Colonic mucosa (tissue), 4 donors: ENCODE results near the gene SCP2. TPM values are rescaled to one million over a fixed set of nuclear protein-coding genes. Genes with fewer than 3 reads are reported as not detected.

Source experiments
- DNase-seq: peaks from one replicate; pipeline ENCODE4 v3.0.0-alpha.2; 2020
- H3K27ac ChIP-seq: fragments of 200-600 bp; one replicate; pipeline ENCODE4 v1.8.0; 2021
- H3K27me3 ChIP-seq: fragments of 200-600 bp; one replicate; pipeline ENCODE4 v1.8.0; 2021
- H3K36me3 ChIP-seq: fragments of 200-600 bp; one replicate; pipeline ENCODE4 v1.8.0; 2021
- H3K4me1 ChIP-seq: fragments of 200-600 bp; one replicate; pipeline ENCODE4 v1.8.0; 2021; ENCODE audit warnings: mild to moderate bottlenecking
- H3K4me3 ChIP-seq: fragments of 200-600 bp; one replicate; pipeline ENCODE4 v1.8.0; 2021
- H3K9ac ChIP-seq, 2 donors: one replicate each; pipeline ENCODE4 v1.7.0; 2013; ENCODE audit warnings: control low read depth in 2 of 2, low read depth in 2 of 2, low read length in 2 of 2
- H3K9me3 ChIP-seq: fragments of 200-600 bp; one replicate; pipeline ENCODE4 v1.8.0; 2021
- intact Hi-C: fragments of 100-400 bp; cut with DNase I; formaldehyde crosslinking; loops from one replicate; pipeline ENCODE4 v1.14.1; 2022
- total RNA-seq, 2 donors: library from RNA; stranded (reverse); fragmentation: NEBNext Ultra II Directional in 1 of 2; extraction: Animal tissue kit (Norgen Biotek cat#: 25700) in 1 of 2; gene quantifications; one replicate each; pipeline ENCODE4 v1.2.1, GENCODE V29; 2021
- TF ChIP-seq, protein P1 (sequence below): fragments of 200-600 bp; IDR thresholded peaks from one replicate; pipeline ENCODE4 v1.8.0; 2022; ENCODE audit warnings: antibody characterized with exemption, mild to moderate bottlenecking
- donor health status: healthy.
- donor health status: DM: no; HTN: no; CAD: no.
- donor health status: DM: no; HTN: no; CAD: no.

SCP2 gene
- total RNA-seq, 2 donors from 2014 or later, result 178 to 325 TPM

DNA sequence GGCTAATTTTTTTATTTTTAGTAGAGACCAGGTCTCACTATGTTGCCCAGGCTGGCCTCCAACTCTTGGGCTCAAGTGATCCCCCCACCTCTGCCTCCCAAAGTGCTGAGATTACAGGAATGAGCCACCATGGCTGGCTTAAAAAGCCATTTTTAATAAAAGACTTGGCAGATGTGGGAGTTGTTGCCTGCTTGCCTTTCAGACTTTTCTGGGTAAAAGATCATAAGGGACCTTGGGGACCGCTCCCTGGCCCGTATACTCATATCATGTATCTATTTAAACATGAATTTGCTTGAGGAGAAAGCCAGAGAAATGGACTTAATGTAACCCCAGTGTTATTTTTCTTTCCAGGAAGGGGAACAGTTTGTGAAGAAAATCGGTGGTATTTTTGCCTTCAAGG, 111.5 kb downstream of the SCP2 start:
- Histone ChIP-seq H3K4me3 (no peak overlapping the region), H3K36me3 (no peaks in the 10 kb centered on the region), H3K9me3 (no peaks in the 10 kb centered on the region), H3K9ac (no peak overlapping the region), H3K4me1 (no peaks in the 10 kb centered on the region), H3K27me3 (no peaks in the 10 kb centered on the region), H3K27ac (no peak overlapping the region)
- intact Hi-C loops, result no loop called here
- no peak for DNase-seq
- TF ChIP-seq, protein P1, sequence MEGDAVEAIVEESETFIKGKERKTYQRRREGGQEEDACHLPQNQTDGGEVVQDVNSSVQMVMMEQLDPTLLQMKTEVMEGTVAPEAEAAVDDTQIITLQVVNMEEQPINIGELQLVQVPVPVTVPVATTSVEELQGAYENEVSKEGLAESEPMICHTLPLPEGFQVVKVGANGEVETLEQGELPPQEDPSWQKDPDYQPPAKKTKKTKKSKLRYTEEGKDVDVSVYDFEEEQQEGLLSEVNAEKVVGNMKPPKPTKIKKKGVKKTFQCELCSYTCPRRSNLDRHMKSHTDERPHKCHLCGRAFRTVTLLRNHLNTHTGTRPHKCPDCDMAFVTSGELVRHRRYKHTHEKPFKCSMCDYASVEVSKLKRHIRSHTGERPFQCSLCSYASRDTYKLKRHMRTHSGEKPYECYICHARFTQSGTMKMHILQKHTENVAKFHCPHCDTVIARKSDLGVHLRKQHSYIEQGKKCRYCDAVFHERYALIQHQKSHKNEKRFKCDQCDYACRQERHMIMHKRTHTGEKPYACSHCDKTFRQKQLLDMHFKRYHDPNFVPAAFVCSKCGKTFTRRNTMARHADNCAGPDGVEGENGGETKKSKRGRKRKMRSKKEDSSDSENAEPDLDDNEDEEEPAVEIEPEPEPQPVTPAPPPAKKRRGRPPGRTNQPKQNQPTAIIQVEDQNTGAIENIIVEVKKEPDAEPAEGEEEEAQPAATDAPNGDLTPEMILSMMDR, result no peak

DNA sequence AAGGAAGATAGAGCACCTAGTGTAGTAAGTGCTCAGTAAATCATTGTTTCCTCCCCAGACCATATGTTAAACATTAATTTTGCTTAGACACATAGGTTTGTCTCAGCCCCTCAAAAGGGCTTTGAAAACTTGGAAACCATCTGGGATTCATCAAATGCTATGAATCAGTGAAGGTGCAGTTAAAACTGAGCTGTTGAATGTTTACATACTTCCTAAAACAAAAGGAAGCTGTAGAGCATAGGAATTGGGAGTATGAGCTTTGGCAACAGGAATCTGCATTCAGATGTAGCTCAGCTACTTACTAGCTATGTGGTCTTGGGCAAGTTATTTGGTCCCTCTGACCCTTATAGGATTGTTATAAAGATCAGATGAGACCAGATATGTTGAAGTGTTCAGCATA, 116.2 kb downstream of the SCP2 start:
- TF ChIP-seq, protein P1, result no peak
- H3K9me3 ChIP-seq, result no peaks in the 10 kb centered on the region
- no peaks in the 10 kb centered on the region for H3K4me1 ChIP-seq
- no peak overlapping the region for H3K4me3 ChIP-seq
- DNase-seq, result no peak
- no peak overlapping the region for H3K9ac ChIP-seq
- H3K27me3 ChIP-seq, result no peaks in the 10 kb centered on the region
- intact Hi-C loops, result no loop called here
- H3K27ac ChIP-seq, result no peak overlapping the region
- H3K36me3 ChIP-seq, result no peaks in the 10 kb centered on the region

DNA sequence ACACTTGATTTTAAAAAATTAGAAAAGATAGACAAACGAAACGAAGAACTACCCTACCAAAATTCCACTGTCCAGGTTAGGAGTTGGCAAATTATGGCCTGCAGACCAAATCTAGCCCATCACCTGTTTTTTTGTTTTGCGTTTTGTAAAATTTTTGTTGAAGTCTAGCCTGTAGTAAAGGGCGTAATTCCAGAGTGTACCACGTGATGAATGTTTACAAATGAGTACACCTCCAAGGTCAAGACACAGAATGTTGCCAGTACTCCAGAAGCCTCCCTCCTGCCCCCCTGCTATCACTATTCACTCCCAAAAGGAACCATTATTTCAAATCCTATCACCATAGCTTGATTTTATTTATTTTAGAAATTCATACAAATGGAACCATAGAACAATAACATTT, 117.8 kb downstream of the SCP2 start:
- no peaks in the 10 kb centered on the region for H3K4me1 ChIP-seq

DNA sequence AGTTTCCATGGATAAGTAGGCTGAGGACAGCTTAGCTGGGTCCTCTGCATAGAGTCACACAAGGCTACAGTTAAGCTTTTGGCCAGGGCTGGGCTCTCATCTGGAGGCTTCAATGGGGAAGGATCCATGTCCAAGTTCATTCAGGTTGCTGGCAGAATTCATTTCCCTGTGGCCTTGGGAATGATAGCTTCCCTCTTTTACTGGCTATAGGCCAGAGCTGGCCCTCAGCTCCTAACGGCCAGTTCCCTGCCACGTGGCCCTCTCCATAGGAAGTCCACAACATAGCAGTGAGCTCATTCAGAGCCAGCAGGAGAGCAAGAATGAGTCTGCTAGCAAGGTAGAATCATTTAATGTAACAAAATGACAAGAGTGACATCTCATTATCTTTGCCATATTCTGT, 119.9 kb downstream of the SCP2 start:
- intact Hi-C loops, result no loop called here
- no peaks in the 10 kb centered on the region for H3K9me3 ChIP-seq
- TF ChIP-seq, protein P1, result no peak
- DNase-seq, result no peak
- no peak overlapping the region for H3K27ac ChIP-seq
- no peak overlapping the region for H3K4me3 ChIP-seq
- H3K27me3 ChIP-seq, result no peaks in the 10 kb centered on the region
- no peaks in the 10 kb centered on the region for H3K4me1 ChIP-seq
- H3K36me3 ChIP-seq, result no peaks in the 10 kb centered on the region
- no peak overlapping the region for H3K9ac ChIP-seq

More for the DNA sequence above, 117.8 kb downstream of the SCP2 start:
- H3K27me3 ChIP-seq, result no peaks in the 10 kb centered on the region
- H3K9me3 ChIP-seq, result no peaks in the 10 kb centered on the region
- no peak overlapping the region for H3K27ac ChIP-seq
- TF ChIP-seq, protein P1, result no peak
- H3K4me3 ChIP-seq, result no peak overlapping the region
- no peaks in the 10 kb centered on the region for H3K36me3 ChIP-seq
- H3K9ac ChIP-seq, result no peak overlapping the region
- no peak for DNase-seq
- intact Hi-C loops, result no loop called here

DNA sequence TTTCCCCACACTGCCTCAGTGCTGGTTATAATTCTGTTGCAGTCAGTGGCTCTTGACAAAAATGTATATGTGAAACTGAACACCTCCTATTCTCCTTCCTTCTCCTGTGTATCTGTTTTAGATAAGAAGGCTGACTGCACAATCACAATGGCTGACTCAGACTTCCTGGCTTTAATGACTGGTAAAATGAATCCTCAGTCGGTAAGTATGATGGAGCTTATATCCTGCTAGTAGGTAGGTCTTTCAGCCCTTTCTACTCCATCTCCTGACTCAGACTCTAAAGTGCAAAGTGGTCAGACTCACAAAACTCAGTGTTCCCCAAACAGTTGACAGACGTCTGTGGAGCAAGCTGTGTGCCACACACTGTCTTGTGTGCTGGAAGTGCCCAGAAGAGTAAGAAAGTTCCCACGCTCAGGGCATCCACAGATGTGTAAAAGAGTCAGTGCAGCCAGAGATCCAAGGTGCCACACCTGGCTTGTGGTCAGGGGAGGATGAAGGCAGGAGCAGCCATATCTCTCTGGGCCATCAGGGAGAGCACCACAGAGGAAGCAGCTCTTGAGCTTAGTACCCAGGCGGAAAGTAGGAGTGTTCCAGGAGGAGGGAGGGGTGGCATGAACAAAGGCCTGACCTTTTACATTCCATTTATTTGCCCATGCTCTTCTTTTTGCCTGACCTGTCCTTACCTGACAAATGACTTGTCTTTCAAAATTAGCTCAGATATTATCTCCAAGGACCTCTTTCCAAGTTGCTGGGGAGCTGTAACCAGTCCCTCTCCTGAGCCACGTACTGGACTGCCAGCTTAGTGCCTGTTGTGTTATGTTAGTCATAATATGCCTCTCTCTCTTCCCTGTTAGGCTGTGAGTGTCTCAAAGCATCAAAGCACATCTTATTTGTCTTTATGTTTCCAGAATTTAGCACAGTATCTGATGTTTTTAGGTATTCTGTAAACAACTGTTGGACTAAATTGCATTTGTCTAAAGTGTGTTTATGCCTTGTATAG, 121.0 kb downstream of the SCP2 start:
- no peaks in the 10 kb centered on the region for H3K9me3 ChIP-seq
- H3K4me1 ChIP-seq, result no peaks in the 10 kb centered on the region
- H3K27me3 ChIP-seq, result no peaks in the 10 kb centered on the region
- no peaks in the 10 kb centered on the region for H3K36me3 ChIP-seq
- no peak overlapping the region for H3K4me3 ChIP-seq
- DNase-seq, result no peak
- intact Hi-C loops, result no loop called here
- TF ChIP-seq, protein P1, result no peak
- H3K9ac ChIP-seq, result no peak overlapping the region
- no peak overlapping the region for H3K27ac ChIP-seq
